ENCODE results near the gene H2BK1. TPM values are rescaled to one million over a fixed set of nuclear protein-coding genes. Genes with fewer than 3 reads are reported as not detected.

Gene H2BK1
- total RNA-seq, 4 donors from 2014 or later, result not detected

DNA sequence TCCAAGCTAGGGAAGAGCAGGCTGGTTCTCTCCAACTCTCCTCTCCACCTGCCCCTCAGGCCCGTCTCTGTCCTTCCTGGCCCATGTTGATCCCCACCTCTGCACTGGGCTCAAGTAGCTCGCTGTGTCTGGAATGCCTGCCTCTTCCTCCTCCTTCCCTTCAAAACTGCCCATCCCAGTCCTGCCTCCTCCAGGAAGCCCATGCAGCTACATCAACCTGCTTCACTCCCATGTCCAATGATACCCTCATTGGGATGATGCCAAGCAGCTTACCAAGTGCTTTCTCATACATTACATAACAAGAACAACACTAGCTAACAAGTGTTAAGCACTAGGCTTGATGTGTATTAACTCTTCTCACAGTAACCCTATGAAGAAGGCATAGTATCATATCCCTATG is 31.5 kb downstream of the H2BK1 start:
- intact Hi-C loops (cut with DNase I), result no loop called here
- TF ChIP-seq CTCF (IDR thresholded peaks at IDR 0.05) (no peak), POLR2A (IDR thresholded peaks at IDR 0.05; ENCODE audit: low read depth) (no peak), POLR2AphosphoS5 (IDR thresholded peaks at IDR 0.05) (no peak), EP300 (IDR thresholded peaks at IDR 0.05) (no peak)

GRCh38 chr7:151178236-151178635 is 32.1 kb downstream of the H2BK1 start:
- TF ChIP-seq POLR2A (IDR thresholded peaks at IDR 0.05; ENCODE audit: low read depth), result no peak
- H3K9me3 ChIP-seq, result peaks cover 0 to 4% (median 0%) of the 10 kb centered on the region in 4 donors
- intact Hi-C loops (cut with DNase I), result no loop called here
- H3K27ac ChIP-seq (replicated peaks in 1 of 4), result no peak overlapping the region
- H3K4me1 ChIP-seq, result peaks cover 0 to 7% (median 2%) of the 10 kb centered on the region in 4 donors
- no peak overlapping the region for H3K4me3 ChIP-seq
- no peak for DNase-seq (ENCODE audit: extremely low spot score)
- peaks cover 0 to 63% (median 5%) of the 10 kb centered on the region in 4 donors for H3K27me3 ChIP-seq
- 87% methylated on average over 9 of the region's 9 CpGs for WGBS
- H3K36me3 ChIP-seq, result peaks cover 0 to 9% (median 0%) of the 10 kb centered on the region in 4 donors

More for the DNA sequence above, 31.5 kb downstream of the H2BK1 start:
- no peak overlapping the region for H3K27ac ChIP-seq (replicated peaks in 1 of 4)
- no peak overlapping the region for H3K4me3 ChIP-seq
- H3K36me3 ChIP-seq, result peaks cover 0 to 9% (median 0%) of the 10 kb centered on the region in 4 donors
- H3K27me3 ChIP-seq, result peaks cover 0 to 60% (median 2%) of the 10 kb centered on the region in 4 donors
- H3K4me1 ChIP-seq, result peaks cover 0 to 7% (median 2%) of the 10 kb centered on the region in 4 donors
- 83% methylated on average over 2 of the region's 2 CpGs for WGBS
- DNase-seq (ENCODE audit: extremely low spot score), result no peak
- H3K9me3 ChIP-seq, result peaks cover 0 to 4% (median 0%) of the 10 kb centered on the region in 4 donors

GRCh38 chr7:151177310-151177709 is 33.0 kb downstream of the H2BK1 start:
- 100% methylated on average over 1 of the region's 1 CpG for WGBS
- TF ChIP-seq EP300 (IDR thresholded peaks at IDR 0.05) (no peak), CTCF (IDR thresholded peaks at IDR 0.05) (no peak), POLR2A (IDR thresholded peaks at IDR 0.05; ENCODE audit: low read depth) (no peak), POLR2AphosphoS5 (IDR thresholded peaks at IDR 0.05) (no peak)
- H3K9me3 ChIP-seq, result peaks cover 0 to 4% (median 0%) of the 10 kb centered on the region in 4 donors

DNA sequence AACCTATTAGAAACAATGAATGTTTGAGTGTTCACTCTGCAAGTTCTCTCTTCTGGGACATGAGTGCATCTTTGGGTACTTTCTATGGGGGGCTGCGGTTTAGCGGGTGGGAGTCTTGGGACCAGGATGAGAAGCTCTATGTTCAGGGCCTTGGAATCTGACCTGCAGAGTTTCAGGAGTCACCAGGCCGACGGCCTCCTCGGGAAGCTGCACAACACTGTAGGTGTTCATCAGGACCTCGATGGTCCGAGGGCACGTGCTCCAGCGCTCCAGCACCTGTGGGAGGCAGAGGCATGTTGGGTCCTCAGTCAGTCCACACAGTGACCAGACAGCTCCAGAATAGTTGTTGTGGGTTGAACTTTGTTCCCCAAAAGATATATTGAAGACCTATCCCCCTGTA is 33.9 kb downstream of the H2BK1 start:
- DNase-seq (ENCODE audit: extremely low spot score), result no peak
- no peak overlapping the region for H3K4me3 ChIP-seq
- TF ChIP-seq POLR2A (IDR thresholded peaks at IDR 0.05; ENCODE audit: low read depth) (no peak), EP300 (IDR thresholded peaks at IDR 0.05) (no peak), POLR2AphosphoS5 (IDR thresholded peaks at IDR 0.05) (no peak), CTCF (IDR thresholded peaks at IDR 0.05) (no peak)
- intact Hi-C loops (cut with DNase I), result no loop called here
- H3K27me3 ChIP-seq, result peaks cover 0 to 77% (median 5%) of the 10 kb centered on the region in 4 donors
- H3K9me3 ChIP-seq, result peaks cover 0 to 4% (median 0%) of the 10 kb centered on the region in 4 donors
- H3K36me3 ChIP-seq, result peaks cover 0 to 9% (median 0%) of the 10 kb centered on the region in 4 donors
- H3K4me1 ChIP-seq, result peaks cover 0 to 14% (median 2%) of the 10 kb centered on the region in 4 donors
- 87% methylated on average over 3 of the region's 9 CpGs for WGBS
- H3K27ac ChIP-seq (replicated peaks in 1 of 4), result no peak overlapping the region

More at GRCh38 chr7:151177310-151177709, 33.0 kb downstream of the H2BK1 start:
- no peak for DNase-seq (ENCODE audit: extremely low spot score)
- peaks cover 0 to 71% (median 5%) of the 10 kb centered on the region in 4 donors for H3K27me3 ChIP-seq
- H3K27ac ChIP-seq (replicated peaks in 1 of 4), result no peak overlapping the region
- intact Hi-C loops (cut with DNase I), result no loop called here
- no peak overlapping the region for H3K4me3 ChIP-seq
- H3K4me1 ChIP-seq, result peaks cover 0 to 13% (median 2%) of the 10 kb centered on the region in 4 donors
- peaks cover 0 to 9% (median 0%) of the 10 kb centered on the region in 4 donors for H3K36me3 ChIP-seq

DNA sequence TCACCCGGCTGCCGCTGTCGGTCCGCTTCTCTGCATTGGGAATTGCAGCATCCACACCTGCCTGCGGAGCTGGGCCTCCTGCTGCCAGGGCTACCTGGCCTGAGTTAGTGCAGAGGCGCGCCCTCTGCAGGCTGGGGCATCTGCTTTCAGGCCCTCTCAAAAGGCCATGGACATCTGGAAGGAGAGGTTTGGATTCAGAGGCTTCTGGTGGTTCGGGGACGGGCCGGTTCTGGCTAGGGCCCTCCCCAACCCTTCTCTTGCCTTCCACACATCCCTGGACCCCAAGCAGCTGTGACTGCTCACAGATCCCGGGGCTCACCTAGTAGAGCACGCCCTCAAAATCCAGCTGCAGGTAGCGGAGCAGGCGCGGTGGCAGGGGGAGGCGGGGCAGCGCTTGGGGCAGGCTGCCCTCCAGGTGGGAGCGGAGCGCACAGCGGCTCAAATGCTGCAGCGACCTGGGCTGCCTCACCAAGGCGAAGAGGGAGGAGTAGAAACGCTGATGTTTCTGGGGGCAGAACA is 34.4 kb downstream of the H2BK1 start:
- intact Hi-C loops (cut with DNase I), result no loop called here
- H3K27me3 ChIP-seq, result peaks cover 0 to 73% (median 5%) of the 10 kb centered on the region in 4 donors

More for the DNA sequence above, 34.4 kb downstream of the H2BK1 start:
- Histone ChIP-seq H3K4me3 (no peak overlapping the region), H3K9me3 (peaks cover 0 to 4% (median 0%) of the 10 kb centered on the region in 4 donors), H3K4me1 (peaks cover 0 to 14% (median 2%) of the 10 kb centered on the region in 4 donors), H3K27ac (replicated peaks in 1 of 4) (no peak overlapping the region), H3K36me3 (peaks cover 0 to 5% (median 0%) of the 10 kb centered on the region in 4 donors)
- TF ChIP-seq EP300 (IDR thresholded peaks at IDR 0.05) (no peak), POLR2AphosphoS5 (IDR thresholded peaks at IDR 0.05) (no peak), POLR2A (IDR thresholded peaks at IDR 0.05; ENCODE audit: low read depth) (no peak), CTCF (IDR thresholded peaks at IDR 0.05) (no peak)
- DNase-seq (ENCODE audit: extremely low spot score), result no peak
- whole genome bisulfite sequencing, result 81% methylated on average over 11 of the region's 23 CpGs

All from esophagus muscularis mucosa (tissue), 4 donors.